Progenitor cell of endocrine pancreas (in vitro differentiated cells): ENCODE data around the gene ZNF804A. TPM values are rescaled to one million over a fixed set of nuclear protein-coding genes. Genes with fewer than 3 reads are reported as not detected.

Source experiments
- DNase-seq: peaks from one replicate; pipeline ENCODE4 v3.0.0; 2021; ENCODE audit warnings: low spot score; ENCODE audit not compliant: unreplicated experiment
- H3K27ac Mint-ChIP-seq: 2 replicates; pipeline ENCODE4 v1.8.0; 2021; ENCODE audit warnings: mild to moderate bottlenecking, moderate library complexity, mixed read lengths
- H3K27me3 Mint-ChIP-seq: 2 replicates; pipeline ENCODE4 v1.8.0; 2021; ENCODE audit warnings: mixed read lengths
- H3K36me3 Mint-ChIP-seq: 2 replicates; pipeline ENCODE4 v1.8.0; 2022; ENCODE audit warnings: mixed read lengths; ENCODE audit not compliant: insufficient read depth
- H3K4me1 Mint-ChIP-seq: 2 replicates; pipeline ENCODE4 v1.8.0; 2021; ENCODE audit warnings: low read depth, mixed read lengths
- H3K4me3 Mint-ChIP-seq: 2 replicates; pipeline ENCODE4 v1.8.0; 2021; ENCODE audit warnings: low read depth, mild to moderate bottlenecking, moderate library complexity, mixed read lengths
- H3K9me3 Mint-ChIP-seq: 2 replicates; pipeline ENCODE4 v1.8.0; 2021; ENCODE audit warnings: low read depth, mixed read lengths
- CTCF ChIP-seq: fragments of 200-600 bp; sonication (generic); IDR thresholded peaks from one replicate; pipeline ENCODE4 v1.5.0; 2021; ENCODE audit warnings: antibody characterized with exemption, mild to moderate bottlenecking; ENCODE audit not compliant: unreplicated experiment
- total RNA-seq: library from RNA; stranded (reverse); gene quantifications from 2 replicates; pipeline ENCODE4 v1.2.1, GENCODE V29; 2021

ZNF804A gene
- total RNA-seq, 1 donor from 2014 or later = not detected

- no peak overlapping the region for H3K27ac Mint-ChIP-seq
- H3K9me3 Mint-ChIP-seq = no peaks in the 10 kb centered on the region
- no peak overlapping the region for H3K4me3 Mint-ChIP-seq
- H3K4me1 Mint-ChIP-seq = no peaks in the 10 kb centered on the region
- H3K36me3 Mint-ChIP-seq = no peaks in the 10 kb centered on the region
- no peak for DNase-seq
- no peak for TF ChIP-seq CTCF
- no peaks in the 10 kb centered on the region for H3K27me3 Mint-ChIP-seq
Measured at GRCh38 chr2:184556639-184557038, 41.7 kb upstream of the ZNF804A start.

GRCh38 chr2:184558713-184559464 is 39.4 kb upstream of the ZNF804A start:
- Mint-ChIP-seq H3K4me3 (no peak overlapping the region), H3K27me3 (no peaks in the 10 kb centered on the region), H3K27ac (no peak overlapping the region), H3K36me3 (no peaks in the 10 kb centered on the region), H3K4me1 (no peaks in the 10 kb centered on the region), H3K9me3 (no peaks in the 10 kb centered on the region)
- TF ChIP-seq CTCF = no peak
- no peak for DNase-seq

GRCh38 chr2:184560603-184561002 is 37.7 kb upstream of the ZNF804A start:
- DNase-seq = no peak
- H3K27me3 Mint-ChIP-seq = no peaks in the 10 kb centered on the region
- no peak overlapping the region for H3K4me3 Mint-ChIP-seq
- no peaks in the 10 kb centered on the region for H3K36me3 Mint-ChIP-seq
- H3K9me3 Mint-ChIP-seq = no peaks in the 10 kb centered on the region
- H3K27ac Mint-ChIP-seq = no peak overlapping the region
- no peaks in the 10 kb centered on the region for H3K4me1 Mint-ChIP-seq
- no peak for TF ChIP-seq CTCF

GRCh38 chr2:184562532-184562931 is 35.8 kb upstream of the ZNF804A start:
- Mint-ChIP-seq H3K36me3 (no peaks in the 10 kb centered on the region), H3K4me3 (no peak overlapping the region), H3K4me1 (no peaks in the 10 kb centered on the region), H3K9me3 (no peaks in the 10 kb centered on the region), H3K27me3 (no peaks in the 10 kb centered on the region), H3K27ac (no peak overlapping the region)
- TF ChIP-seq CTCF = no peak
- no peak for DNase-seq

- TF ChIP-seq CTCF = no peak
- Mint-ChIP-seq H3K27me3 (no peaks in the 10 kb centered on the region), H3K27ac (no peak overlapping the region), H3K36me3 (no peaks in the 10 kb centered on the region), H3K4me3 (no peak overlapping the region), H3K9me3 (no peaks in the 10 kb centered on the region), H3K4me1 (no peaks in the 10 kb centered on the region)
- DNase-seq = no peak
Measured at GRCh38 chr2:184564092-184564491, 34.2 kb upstream of the ZNF804A start.
